ENCODE measurements around the gene TPO.

The TPO gene

GRCh38 chr2:1477196-1478040 lies 64.2 kb downstream of the TPO start:
- no peaks in the 10 kb centered on the region for H3K9me3 ChIP-seq
- H3K36me3 ChIP-seq: no peaks in the 10 kb centered on the region
- DNase-seq: no peak
- no peaks in the 10 kb centered on the region for H3K4me1 ChIP-seq
- TF ChIP-seq CTCF (IDR thresholded peaks at IDR 0.05; ENCODE audit: low read depth, low read length): no peak
- H3K27me3 ChIP-seq: no peaks in the 10 kb centered on the region
- H3K4me3 ChIP-seq (ENCODE audit: low read depth, low read length): no peak overlapping the region

DNA sequence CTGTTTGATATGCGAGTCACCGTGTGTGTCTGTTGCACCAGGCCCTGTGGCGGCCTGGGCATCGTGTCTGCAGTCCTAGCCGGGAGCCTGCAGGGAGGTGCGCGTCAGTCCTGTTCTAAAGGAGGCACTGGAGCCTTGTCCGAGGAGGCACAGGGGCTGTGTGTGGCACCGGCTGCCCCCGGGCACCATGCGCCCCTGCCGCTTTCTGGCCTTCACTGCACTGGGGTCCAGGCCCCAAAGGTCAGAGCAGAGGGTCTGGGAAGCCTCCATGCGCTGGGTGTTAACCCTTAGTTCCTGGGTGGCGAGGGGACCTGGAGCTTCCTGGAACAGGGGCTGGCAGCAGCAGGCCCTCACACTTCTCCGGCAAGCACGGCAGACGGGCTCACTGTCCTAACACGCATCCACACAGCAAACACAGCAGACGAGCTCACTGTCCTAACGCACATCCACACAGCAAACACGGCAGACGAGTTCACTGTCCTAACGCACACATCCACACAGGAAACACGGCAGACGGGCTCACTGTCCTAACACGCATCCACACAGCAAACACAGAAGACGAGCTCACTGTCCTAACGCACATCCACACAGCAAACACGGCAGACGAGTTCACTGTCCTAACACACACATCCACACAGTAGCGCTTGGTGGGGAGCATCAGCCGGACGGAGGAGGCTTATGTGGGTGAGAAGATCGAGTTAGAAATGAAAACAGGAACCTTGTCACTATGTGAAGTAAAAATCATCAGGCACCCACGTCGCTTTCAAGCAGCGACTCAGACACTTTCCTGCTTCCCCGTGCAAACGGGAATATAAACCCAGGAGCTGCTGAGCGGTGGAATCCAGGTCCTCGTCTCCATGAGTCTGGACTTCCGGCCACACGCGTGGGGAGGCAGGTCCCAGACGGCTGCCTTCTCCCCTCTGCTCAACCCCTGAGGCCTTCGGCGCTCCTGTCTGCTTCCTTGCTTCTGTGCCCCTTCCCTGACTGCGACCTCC lies 65.3 kb downstream of the TPO start:
- H3K4me3 ChIP-seq (ENCODE audit: low read depth, low read length): no peak overlapping the region
- no peak for TF ChIP-seq CTCF (IDR thresholded peaks at IDR 0.05; ENCODE audit: low read depth, low read length)
- no peaks in the 10 kb centered on the region for H3K27me3 ChIP-seq
- H3K36me3 ChIP-seq: no peaks in the 10 kb centered on the region
- no peaks in the 10 kb centered on the region for H3K9me3 ChIP-seq
- no peaks in the 10 kb centered on the region for H3K4me1 ChIP-seq
- no peak for DNase-seq

- Histone ChIP-seq H3K9me3 (no peaks in the 10 kb centered on the region), H3K4me1 (no peaks in the 10 kb centered on the region), H3K4me3 (ENCODE audit: low read depth, low read length) (no peak overlapping the region), H3K36me3 (no peaks in the 10 kb centered on the region), H3K27me3 (no peaks in the 10 kb centered on the region)
- TF ChIP-seq CTCF (IDR thresholded peaks at IDR 0.05; ENCODE audit: low read depth, low read length): no peak
- DNase-seq: no peak
Observed at GRCh38 chr2:1479346-1479745, 66.1 kb downstream of the TPO start.

DNA sequence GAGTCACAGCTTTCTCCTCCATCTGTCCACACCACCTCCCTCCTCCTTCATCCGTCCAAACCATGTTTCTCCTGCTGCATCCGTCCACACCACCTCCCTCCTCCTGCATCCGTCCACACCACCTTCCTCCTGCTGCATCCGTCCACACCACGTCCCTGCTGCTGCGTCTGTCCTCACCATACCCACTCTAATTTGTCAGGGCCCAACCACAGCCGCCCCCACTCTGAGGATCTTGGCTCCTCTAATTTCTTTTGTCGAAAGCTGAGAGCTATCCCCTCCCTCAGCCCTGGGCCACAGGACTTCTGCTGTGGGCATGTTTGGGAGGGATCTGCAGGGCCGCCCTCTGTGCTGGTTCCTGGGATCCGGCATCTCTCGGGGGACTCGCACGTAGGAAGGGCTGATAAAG lies 67.4 kb downstream of the TPO start:
- Histone ChIP-seq H3K36me3 (no peaks in the 10 kb centered on the region), H3K27me3 (no peaks in the 10 kb centered on the region), H3K4me3 (ENCODE audit: low read depth, low read length) (no peak overlapping the region), H3K9me3 (no peaks in the 10 kb centered on the region), H3K4me1 (no peaks in the 10 kb centered on the region)
- no peak for TF ChIP-seq CTCF (IDR thresholded peaks at IDR 0.05; ENCODE audit: low read depth, low read length)
- no peak for DNase-seq

GRCh38 chr2:1481406-1482252 lies 68.4 kb downstream of the TPO start:
- Histone ChIP-seq H3K27me3 (no peaks in the 10 kb centered on the region), H3K9me3 (no peaks in the 10 kb centered on the region), H3K4me1 (no peaks in the 10 kb centered on the region), H3K4me3 (ENCODE audit: low read depth, low read length) (no peak overlapping the region), H3K36me3 (no peaks in the 10 kb centered on the region)
- TF ChIP-seq CTCF (IDR thresholded peaks at IDR 0.05; ENCODE audit: low read depth, low read length): no peak
- DNase-seq: no peak
